HG02678 (cell line): ENCODE data around the gene CCDC183.
"Not testable (repeated sequence)": the region's sequence is repeated elsewhere in the genome, so short reads cannot be mapped to it uniquely, and the experiment has no call there.

ENCODE experiments used
- ATAC-seq: cut with Tn5 transposase; IDR thresholded peaks from one replicate; pipeline ENCODE4 v1.9.1; 2021; ENCODE audit warnings: mild to moderate bottlenecking, moderate library complexity; ENCODE audit not compliant: unreplicated experiment

The CCDC183 gene

DNA sequence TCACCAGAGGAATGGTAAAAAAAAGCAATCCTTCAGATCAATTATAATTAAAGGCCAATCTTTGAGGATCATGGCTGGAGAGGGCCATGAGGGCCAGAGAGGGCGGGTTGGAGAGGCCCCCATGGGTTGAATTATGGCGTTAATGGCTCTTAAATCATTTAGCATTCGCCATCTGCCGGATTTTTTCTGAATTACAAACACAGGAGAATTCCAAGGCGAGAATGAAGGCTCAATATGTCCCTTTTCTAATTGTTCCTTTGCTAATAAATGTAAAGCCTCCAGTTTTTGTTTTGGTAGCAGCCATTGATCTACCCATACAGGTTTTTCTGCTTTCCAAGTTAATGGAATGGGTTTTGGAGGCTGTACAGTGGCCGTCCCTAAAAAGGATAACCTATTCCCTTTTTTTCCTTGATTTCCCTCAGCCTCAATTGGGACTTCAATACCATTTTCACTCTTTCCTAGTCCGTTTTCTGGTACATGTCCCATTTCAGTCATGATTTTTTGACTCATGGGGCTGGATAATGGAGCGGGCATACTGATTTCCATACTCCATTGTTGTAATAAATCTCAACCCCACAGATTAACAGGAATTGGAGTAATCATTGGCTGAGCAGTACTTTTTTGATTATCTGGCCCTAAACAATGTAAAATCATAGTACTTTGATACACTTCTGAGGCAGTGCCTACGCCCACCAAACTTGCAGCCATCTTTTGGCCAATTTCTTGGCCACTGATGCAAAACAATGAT is 11.7 kb upstream of the CCDC183 start:
- ATAC-seq = no peak

GRCh38 chr9:136784997-136785361 is 11.2 kb upstream of the CCDC183 start:
- ATAC-seq = no peak

DNA sequence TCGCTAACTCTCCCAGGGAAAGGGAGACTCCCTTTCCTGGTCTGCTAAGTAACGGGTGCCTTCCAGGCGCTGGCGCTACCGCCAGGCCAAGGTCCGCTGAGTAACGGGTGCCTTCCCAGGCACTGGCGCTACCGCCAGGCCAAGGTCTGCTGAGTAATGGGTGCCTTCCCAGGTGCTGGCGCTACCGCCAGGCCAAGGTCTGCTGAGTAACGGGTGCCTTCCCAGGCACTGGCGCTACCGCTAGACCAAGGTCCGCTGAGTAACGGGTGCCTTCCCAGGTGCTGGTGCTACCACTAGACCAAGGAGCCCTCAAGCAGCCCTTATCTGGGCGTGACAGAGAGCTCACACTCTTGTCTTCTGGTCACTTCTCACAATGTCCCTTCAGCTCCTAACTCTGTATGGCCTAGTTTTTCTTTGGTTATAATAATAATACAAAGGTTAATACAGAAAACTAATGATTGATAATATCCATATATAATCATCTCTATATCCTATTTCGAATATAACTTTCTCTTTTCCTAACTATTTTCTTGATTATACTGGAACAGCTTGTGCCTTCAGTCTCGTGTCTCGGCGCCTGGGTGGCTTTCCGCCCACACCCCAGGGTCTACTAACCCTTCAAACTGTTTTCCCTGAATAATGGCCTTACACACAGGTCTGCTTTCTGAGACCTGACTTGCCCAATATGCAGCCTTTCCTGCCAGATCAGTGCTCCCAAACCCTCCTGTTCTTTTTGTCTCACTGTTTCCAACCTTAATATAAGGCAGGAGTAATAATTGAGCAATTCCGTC is 10.4 kb upstream of the CCDC183 start:
- not testable (repeated sequence) for ATAC-seq

- no peak for ATAC-seq
These were observed 9.7 kb upstream of the CCDC183 start for GRCh38 chr9:136786451-136786850.

GRCh38 chr9:136786983-136787382 is 9.2 kb upstream of the CCDC183 start:
- ATAC-seq = not testable (repeated sequence)

DNA sequence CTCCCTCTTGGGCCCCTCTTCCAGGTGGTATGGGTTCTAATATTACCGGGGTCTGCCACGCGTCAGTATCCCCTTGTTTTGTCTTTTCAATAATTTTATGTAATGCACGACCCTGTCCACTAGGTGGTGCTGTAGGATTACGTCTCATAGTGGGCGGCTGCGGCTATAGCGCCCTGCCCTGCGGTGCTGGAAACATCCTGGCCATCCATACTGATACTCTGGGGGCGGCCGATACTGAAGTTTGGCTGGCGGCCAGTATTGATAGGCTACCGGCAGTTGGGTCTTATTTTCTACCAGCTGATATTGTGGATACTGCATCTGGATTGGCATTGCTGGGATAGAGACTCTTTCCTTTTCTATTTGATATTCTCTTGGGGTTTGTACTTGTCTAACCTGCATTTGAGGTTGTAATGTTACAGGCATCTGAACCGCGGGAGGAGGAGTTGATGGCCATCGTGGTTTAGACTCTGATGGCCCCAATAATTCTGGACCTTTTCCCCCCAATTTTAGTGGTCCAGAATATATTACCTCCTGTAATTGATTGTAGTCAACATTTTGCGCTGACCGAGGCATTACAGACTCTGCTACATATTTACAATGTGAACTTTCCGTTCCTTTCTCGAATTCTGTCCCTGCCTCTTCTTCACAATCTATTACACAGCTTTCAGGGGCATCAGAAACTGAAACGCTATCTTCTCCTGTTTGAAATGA is 8.3 kb upstream of the CCDC183 start:
- no peak for ATAC-seq

- not testable (repeated sequence) for ATAC-seq
These were observed 7.3 kb upstream of the CCDC183 start for GRCh38 chr9:136788644-136789522.

GRCh38 chr9:136789523-136789937 is 6.6 kb upstream of the CCDC183 start:
- ATAC-seq = no peak

- ATAC-seq = peak; percentile 82
These were observed 5.3 kb upstream of the CCDC183 start, which contains the start of gene TMEM141 for GRCh38 chr9:136790640-136791515. TSS of gene TMEM141 (plus strand) at chr9:136791344. CDS start at chr9:136791371, 27 bp downstream.

- peak; percentile 4 for ATAC-seq
These were observed 4.4 kb upstream of the CCDC183 start for GRCh38 chr9:136791516-136792276.

DNA sequence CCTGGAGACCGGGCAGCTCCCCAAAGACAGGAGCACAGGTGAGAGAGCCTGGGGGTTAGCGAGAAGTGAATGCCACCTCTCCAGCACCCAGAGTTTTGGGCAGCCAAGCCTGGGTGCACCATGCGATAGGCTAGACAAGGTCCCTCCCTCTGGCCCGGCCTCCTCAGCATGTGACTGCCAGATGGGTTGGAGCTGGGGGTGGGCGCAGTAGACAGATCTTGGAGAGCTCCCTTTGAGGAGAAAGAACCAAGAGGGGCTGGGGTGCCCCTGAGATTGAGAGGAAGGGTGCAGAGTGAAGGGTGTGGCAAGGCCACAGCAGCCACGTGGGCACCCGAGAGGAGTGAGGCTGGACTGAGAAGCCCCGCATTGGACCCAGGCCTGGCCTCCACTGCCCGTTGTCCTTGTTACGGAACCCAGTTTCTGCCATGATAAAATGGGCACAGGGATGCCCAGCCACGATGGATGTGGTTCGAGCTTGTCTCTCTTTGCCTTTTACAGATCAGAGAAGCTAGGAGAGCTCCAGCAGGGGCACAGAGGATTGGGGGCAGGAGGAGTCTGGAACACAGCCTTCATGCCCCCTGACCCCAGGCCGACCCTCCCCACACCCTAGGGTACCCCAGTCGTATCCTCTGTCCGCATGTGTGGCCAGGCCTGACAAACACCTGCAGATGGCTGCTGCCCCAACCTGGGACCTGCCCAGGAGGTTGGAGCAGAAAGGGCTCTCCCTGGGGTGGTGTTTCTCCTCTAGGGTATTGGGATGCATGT is 3.6 kb upstream of the CCDC183 start:
- no peak for ATAC-seq

DNA sequence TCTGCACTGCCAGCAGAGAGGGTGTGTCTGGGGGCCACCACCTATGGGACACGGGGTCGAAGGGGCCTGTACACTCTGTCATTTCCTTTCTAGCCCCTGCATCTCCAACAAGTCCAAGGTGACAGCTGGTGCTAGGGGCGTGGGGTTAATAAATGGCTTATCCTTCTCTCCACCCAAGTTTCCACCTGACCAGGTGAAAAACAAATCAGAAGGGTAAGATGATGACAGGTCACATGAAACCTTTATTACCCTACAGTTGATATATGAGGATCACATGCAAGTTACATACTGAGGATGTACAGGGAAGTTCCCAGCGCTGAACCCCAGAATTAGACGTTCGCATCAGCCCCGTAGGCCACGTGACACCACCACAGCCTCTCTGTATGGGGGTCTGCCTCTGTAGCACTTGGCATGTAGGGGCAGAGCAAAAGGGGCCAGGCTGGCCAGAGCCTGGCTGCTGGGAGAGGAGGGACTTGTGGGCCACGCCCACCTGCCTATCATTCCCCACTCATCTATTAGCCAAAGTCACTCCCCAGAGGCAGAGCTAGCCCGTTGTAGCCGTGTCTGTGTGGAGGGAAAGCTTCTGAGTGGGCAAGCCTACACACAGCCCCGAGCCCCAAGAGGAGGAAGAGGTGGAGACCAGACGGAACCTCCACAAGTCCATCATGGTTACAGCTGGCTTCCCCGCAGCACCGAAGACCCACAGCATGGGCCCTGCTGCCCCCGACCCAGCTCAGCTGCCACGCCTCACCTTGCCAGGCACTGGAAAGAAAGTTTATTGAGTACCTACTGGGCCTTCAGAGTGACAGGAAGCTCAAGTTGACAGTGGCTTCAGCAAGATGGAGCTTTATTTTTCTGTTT is 2.8 kb upstream of the CCDC183 start:
- no peak for ATAC-seq

- ATAC-seq = no peak
These were observed 1.7 kb upstream of the CCDC183 start for GRCh38 chr9:136794281-136794999.

DNA sequence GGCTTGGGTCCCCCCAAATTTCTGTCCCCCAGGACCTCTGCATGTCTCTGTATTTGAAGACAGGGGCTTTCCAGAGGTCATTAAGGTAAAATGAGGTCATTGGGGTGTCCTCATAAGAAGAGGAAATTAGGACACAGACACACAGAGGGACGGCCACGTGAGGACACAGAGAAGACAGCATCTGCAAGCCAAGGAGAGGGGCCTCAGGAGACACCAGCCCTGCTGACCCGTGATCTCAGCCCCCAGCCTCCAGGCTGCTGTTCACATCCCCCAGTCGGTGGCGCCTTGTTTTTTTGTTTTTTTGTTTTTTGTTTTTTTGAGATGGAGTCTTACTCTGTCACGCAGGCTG is 1.2 kb upstream of the CCDC183 start:
- ATAC-seq = no peak

DNA sequence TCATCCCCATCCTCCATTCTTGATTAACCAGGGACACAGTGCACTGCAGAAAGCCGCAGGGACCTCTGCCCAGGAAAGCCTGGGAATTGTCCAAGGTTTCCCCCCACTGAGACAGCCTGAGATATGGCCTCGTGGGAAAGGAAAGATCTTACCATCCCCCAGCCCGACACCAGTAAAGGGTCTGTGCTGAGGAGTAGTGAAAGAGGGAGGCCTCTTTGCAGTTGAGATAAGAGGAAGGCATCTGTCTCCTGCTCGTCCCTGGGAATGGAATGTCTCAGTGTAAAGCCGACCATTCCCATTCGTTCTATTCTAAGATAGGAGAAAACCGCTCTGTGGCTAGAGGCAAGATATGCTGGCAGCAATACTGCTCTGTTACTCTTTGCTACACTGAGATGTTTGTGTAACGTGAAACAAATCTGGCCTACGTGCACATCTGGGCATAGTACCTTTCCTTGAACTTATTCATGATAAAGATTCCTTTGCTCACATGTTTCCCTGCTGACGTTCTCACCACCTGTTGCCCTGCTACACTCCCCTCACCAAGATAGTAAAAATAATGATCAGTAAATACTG is 723 bp downstream of the CCDC183 start:
- not testable (repeated sequence) for ATAC-seq

GRCh38 chr9:136798708-136799078 is 2.6 kb downstream of the CCDC183 start:
- no peak for ATAC-seq
